ENCODE measurements around the gene CTDNEP1. TPM values are rescaled to one million over a fixed set of nuclear protein-coding genes. Genes with fewer than 3 reads are reported as not detected.

Gene CTDNEP1
- total and polyA plus RNA-seq, 4 donors, result 11.0 to 28.6 (median 18.6) TPM

GRCh38 chr17:7203391-7203790 lies 48.1 kb downstream of the CTDNEP1 start:
- no peak overlapping the region for H3K9ac ChIP-seq (ENCODE audit: low read depth in 1 of 2, low read length in 2 of 2)
- WGBS, result 93% methylated on average over 16 of the region's 16 CpGs
- DNase-seq (ENCODE audit: low spot score), result no peak
- H3K4me1 ChIP-seq (ENCODE audit: control insufficient read depth in 4 of 4, insufficient read depth in 4 of 4, low read length in 3 of 4), result peaks cover 0 to 2% (median 0%) of the 10 kb centered on the region in 4 donors
- H3K9me3 ChIP-seq (ENCODE audit: control insufficient read depth in 4 of 4, low read length in 3 of 4), result no peaks in the 10 kb centered on the region
- H3K27me3 ChIP-seq (ENCODE audit: control insufficient read depth in 4 of 4, insufficient read depth in 4 of 4, low read length in 3 of 4), result no peaks in the 10 kb centered on the region
- no peak overlapping the region for H3K4me3 ChIP-seq (ENCODE audit: low read depth in 1 of 3, low read length in 3 of 3)
- TF ChIP-seq REST (IDR thresholded peaks at IDR 0.05), result no peak
- TF ChIP-seq FOXA1 (IDR thresholded peaks at IDR 0.05), result no peak
- TF ChIP-seq NR2F2 (IDR thresholded peaks at IDR 0.05), result no peak
- no peak for TF ChIP-seq GABPA (IDR thresholded peaks at IDR 0.05 in 1 of 2, conservative IDR thresholded peaks at IDR 0.05 in 1 of 2)
- TF ChIP-seq CTCF (IDR thresholded peaks at IDR 0.05; ENCODE audit: low read depth, low read length, missing input control), result no peak
- no peaks in the 10 kb centered on the region for H3K36me3 ChIP-seq (ENCODE audit: control insufficient read depth in 4 of 4, insufficient read depth in 3 of 4, low read depth in 1 of 4, low read length in 3 of 4)
- H3K27ac ChIP-seq (ENCODE audit: low read depth in 1 of 2, low read length in 2 of 2), result no peak overlapping the region

GRCh38 chr17:7196651-7197401 lies 54.7 kb downstream of the CTDNEP1 start:
- H3K9ac ChIP-seq (ENCODE audit: low read depth in 1 of 2, low read length in 2 of 2), result no peak overlapping the region
- no peak overlapping the region for H3K4me3 ChIP-seq (ENCODE audit: low read depth in 1 of 3, low read length in 3 of 3)
- no peak for TF ChIP-seq ZBTB33 (IDR thresholded peaks at IDR 0.05)
- TF ChIP-seq JUND (IDR thresholded peaks at IDR 0.05), result no peak
- no peak for TF ChIP-seq RXRA (IDR thresholded peaks at IDR 0.05)
- TF ChIP-seq TAF1 (conservative IDR thresholded peaks at IDR 0.05), result no peak
- TF ChIP-seq NR2F2 (IDR thresholded peaks at IDR 0.05), result no peak
- no peak for TF ChIP-seq SP1 (IDR thresholded peaks at IDR 0.05)
- no peak for TF ChIP-seq FOXA1 (IDR thresholded peaks at IDR 0.05)
- TF ChIP-seq ATF3 (IDR thresholded peaks at IDR 0.05), result no peak
- no peak for TF ChIP-seq HNF4A (conservative IDR thresholded peaks at IDR 0.05)
- no peak for TF ChIP-seq HNF4G (IDR thresholded peaks at IDR 0.05)
- TF ChIP-seq GABPA (IDR thresholded peaks at IDR 0.05 in 1 of 2, conservative IDR thresholded peaks at IDR 0.05 in 1 of 2), result no peak
- DNase-seq (ENCODE audit: low spot score), result no peak
- H3K4me1 ChIP-seq (ENCODE audit: control insufficient read depth in 4 of 4, insufficient read depth in 4 of 4, low read length in 3 of 4), result no peaks in the 10 kb centered on the region
- WGBS, result 94% methylated on average over 22 of the region's 22 CpGs
- no peaks in the 10 kb centered on the region for H3K27me3 ChIP-seq (ENCODE audit: control insufficient read depth in 4 of 4, insufficient read depth in 4 of 4, low read length in 3 of 4)
- no peaks in the 10 kb centered on the region for H3K9me3 ChIP-seq (ENCODE audit: control insufficient read depth in 4 of 4, low read length in 3 of 4)
- H3K36me3 ChIP-seq (ENCODE audit: control insufficient read depth in 4 of 4, insufficient read depth in 3 of 4, low read depth in 1 of 4, low read length in 3 of 4), result peaks cover 0 to 8% (median 2%) of the 10 kb centered on the region in 4 donors
- no peak overlapping the region for H3K27ac ChIP-seq (ENCODE audit: low read depth in 1 of 2, low read length in 2 of 2)
